ENCODE measurements around the gene TPRG1L.

Gene TPRG1L

DNA sequence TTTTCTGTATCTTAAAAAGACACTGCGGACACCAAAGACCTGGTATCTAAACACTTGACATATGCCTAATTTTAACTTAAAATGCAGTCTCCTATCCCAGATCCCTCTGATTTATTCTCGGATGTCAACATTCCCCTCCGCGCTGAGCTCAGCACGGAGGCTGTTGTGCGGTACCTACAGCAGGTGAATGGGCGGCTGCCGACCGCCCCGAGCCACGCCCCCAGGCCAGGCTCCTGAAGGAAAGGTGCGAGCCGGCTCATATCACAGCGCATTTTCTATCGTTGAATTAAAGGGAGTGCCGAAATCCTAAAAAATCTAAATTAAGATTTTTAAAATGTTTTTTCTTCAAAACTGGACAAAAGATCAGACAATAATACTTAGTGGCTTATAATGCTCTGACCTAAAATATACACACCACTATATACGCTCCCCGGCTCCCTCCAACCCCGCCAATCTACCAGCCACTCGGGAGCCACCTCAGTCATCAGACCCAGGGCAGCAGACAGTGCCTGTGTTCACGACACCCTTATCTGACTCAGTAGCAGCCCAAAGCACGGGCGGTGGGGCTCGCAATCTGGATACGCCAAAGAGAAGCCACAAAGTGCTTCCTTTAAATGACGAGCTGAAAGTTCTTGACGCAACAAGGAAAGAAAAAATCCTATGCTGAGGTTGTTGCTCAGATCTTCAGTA lies 21.0 kb downstream of the TPRG1L start:
- no peak for DNase-seq (ENCODE audit: low read depth)

DNA sequence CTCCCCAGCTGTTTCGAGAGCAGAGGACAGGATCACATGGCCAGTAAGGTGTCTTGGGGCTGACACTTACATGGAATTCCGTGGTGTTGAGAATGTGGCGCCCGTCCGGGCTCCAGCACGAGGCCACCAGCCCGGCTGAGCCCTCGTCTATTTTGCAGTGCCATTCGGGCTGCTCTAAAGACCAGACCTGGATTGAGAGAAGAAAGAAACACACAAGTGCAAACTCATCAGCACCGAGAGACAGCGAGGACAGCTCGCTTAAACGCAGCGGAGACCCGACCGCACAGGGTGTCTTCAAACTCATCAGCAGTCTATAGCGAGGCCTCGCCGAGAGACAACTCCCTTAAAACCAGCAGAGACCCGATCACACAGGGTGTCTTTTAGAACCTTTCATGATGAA lies 21.8 kb downstream of the TPRG1L start:
- DNase-seq (ENCODE audit: low read depth), result no peak

DNA sequence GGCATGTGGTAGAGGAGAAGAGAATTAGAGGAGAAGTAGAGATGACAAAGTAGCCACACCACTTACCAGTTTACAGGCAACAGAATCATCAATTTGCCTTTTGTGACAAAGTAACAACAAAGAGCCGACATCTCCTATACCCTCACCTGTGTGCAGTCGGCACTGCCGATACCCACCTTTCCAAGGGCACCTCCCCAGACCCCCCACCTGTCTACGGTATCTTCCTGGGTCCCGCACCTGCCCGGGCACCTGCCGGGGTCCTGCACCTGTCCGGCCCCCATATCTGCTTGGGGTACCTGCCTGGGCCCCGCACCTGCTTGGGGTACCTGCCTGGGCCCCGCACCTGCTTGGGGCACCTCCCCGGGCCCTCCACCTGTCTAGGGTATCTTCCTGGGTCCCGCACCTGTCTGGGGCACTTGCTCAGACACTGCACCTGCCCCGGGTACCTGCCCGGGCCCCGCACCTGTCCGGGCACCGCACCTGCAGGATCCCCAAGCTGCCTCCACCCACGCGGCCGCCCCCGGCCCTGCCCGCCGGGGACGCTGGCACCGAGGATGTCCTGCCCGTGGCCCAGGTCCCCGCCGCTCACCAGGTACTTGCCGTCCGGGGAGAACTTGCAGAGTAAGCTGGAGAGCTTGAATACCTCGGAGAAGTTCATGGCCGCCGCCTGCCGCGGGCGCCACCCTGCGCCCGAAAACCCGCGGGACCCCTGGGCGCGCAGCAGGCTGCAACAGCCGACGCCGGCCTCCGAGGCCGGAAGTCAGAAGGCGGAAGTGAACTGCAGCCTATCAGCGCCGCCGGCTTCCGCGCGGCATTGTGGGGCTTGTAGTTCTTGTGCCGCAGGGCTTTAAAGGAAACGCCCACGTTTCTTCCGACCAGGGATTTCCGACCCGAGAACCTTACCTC lies 24.8 kb downstream of the TPRG1L start, which contains the start of gene WRAP73:
WRAP73 (minus strand) TSS at position 762 of the 906 bp plus-strand sequence; CDS start at position 658, 104 bp downstream.
- peak; percentile 79 for DNase-seq (ENCODE audit: low read depth)

DNA sequence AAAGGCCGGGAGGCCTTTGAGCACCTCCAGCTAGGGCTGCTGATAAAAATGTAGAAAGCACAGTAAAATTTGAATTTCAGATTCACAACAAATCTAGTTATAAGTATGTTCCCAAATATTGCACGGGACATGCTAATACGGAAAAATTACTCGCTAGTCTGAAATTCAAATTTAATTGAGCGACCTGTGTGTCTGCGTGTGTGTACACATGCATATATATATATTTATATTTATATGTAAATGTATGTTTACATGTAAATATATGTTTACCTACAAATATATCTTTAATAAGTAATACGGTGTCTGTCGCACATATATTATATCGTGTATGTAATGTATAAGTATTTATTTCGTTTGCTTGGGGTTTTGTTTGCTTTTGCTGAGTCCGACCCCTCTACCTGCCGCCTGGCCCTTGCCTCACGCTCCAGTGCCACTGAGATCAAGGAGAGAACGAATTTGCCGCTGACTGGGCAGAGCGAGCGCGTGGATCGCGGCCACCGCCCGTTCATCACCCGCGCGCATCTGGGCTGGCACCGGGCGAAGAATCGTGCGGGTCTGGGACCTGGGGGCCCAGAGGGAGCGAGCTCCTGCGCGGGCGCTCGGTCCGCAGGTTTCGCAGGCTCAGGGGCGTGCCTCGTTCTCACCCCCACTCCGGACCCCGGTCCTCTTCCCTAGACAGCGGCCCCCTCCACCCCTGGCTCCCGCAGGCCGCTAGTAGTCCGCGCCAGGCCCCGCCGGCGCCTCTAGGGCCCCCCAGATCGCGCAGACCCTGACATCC lies 25.6 kb downstream of the TPRG1L start:
- no peak for DNase-seq (ENCODE audit: low read depth)

DNA sequence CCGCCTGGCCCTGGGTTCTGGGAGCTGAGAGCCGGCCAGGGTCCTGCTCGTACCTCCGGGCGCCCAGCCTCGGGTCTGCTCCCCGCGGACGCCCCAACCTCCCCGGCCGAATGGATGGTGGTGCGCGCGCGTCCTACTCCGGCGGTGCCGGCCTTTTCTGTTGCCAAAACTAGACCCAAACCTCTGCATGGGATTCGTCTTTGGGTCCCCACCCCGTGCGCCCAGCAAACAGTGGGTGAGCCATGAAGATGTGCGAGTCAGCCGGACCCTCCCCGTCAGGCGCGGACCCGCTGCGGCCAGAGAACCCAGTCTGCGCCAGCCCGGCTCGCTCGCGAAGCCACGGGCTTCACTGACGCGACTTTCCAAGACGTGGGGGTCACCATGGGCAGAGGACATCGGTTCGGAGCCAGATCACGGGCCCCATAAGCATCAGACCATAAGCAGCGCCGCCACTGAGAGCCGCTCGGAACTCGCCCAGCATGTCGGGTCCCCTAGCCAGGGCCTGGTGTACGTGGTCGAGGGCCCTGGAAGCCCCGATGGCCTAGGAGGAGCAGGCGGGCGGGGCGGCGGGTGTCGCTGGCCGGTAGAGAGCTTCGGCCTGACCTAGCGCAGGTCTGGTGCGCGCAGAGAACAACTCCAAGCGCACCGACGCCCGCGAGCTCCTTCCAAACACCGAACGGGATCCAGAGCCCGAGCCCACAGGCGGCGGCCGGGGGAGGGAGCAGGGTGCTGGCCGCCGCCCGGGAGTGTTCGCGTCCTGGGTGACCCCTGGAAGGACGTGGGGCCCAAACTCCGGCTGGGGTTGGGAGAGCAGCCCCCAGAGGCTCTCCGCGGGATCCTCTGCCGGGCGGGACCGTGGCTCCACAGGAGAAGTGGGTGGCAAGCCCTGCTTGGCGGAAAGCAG lies 26.5 kb downstream of the TPRG1L start:
- no peak for DNase-seq (ENCODE audit: low read depth)

DNA sequence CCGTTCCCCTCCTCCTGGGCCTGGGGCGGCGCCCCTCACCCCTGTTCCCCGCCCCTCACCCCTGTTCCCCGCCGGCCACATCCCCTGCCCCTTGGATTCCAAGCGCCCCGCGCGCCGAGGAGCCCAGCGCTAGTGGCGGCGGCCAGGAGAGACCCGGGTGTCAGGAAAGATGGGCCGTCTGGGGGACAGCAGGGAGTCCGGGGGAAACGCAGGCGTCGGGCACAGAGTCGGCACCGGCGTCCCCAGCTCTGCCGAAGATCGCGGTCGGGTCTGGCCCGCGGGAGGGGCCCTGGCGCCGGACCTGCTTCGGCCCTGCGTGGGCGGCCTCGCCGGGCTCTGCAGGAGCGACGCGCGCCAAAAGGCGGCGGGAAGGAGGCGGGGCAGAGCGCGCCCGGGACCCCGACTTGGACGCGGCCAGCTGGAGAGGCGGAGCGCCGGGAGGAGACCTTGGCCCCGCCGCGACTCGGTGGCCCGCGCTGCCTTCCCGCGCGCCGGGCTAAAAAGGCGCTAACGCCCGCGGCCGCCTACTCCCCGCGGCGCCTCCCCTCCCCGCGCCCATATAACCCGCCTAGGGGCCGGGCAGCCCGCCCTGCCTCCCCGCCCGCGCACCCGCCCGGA lies 27.2 kb downstream of the TPRG1L start, which contains the start of gene TP73:
TP73 (plus strand) TSS at position 587 of the 618 bp plus-strand sequence. CDS start 29,850 bp downstream, outside the sequence.
- DNase-seq (ENCODE audit: low read depth), result no peak

DNA sequence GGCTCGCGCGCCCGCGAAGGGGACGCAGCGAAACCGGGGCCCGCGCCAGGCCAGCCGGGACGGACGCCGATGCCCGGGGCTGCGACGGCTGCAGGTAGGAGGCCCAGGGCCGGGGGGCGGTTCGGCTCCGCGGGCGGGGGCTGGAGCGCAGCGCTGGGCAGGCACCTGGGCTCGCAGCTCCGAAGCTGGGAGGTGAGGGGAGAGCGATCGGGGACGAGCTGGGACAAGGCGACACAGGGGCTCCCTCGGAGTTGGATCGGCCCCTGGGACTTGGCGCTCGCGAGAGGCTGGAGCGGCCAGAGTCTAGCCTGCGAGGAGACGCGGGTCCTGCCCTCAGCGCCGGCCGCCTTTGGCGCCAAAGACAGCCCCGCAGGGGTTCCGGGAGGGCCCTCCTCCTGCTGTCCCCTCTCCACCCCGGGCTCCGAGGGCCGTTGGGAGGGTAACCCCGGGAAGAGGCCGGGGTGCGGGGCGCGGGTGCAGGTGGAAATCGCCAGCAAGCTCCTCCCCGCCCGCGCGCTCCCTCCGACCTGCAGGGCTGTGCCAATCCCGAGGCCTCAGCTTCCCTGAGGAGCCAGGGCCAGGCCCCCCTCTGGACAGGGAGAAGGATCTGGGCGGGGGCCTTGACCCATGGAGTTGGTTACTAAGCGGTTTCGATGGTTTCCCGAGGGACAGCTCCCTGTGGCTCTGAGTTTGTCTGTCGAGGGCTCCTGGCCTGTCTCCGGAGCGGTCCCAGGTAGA lies 27.9 kb downstream of the TPRG1L start:
- no peak for DNase-seq (ENCODE audit: low read depth)

DNA sequence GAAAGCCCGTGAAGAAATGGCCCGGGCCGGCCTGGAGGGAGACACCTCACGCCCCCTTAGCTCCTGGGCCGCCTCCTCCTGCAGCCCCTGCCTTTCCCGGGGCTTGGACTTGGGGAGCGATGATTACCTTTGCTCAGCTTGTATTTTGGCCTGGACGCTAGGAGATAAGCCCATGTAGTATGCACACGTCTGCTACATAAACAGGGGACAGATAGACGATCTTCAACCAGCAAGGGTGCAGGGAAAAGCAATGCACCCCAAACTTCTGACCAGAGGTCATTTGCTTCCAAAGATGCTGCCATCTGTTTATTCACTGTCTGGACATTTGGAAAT lies 28.4 kb downstream of the TPRG1L start:
- DNase-seq (ENCODE audit: low read depth), result no peak

DNA sequence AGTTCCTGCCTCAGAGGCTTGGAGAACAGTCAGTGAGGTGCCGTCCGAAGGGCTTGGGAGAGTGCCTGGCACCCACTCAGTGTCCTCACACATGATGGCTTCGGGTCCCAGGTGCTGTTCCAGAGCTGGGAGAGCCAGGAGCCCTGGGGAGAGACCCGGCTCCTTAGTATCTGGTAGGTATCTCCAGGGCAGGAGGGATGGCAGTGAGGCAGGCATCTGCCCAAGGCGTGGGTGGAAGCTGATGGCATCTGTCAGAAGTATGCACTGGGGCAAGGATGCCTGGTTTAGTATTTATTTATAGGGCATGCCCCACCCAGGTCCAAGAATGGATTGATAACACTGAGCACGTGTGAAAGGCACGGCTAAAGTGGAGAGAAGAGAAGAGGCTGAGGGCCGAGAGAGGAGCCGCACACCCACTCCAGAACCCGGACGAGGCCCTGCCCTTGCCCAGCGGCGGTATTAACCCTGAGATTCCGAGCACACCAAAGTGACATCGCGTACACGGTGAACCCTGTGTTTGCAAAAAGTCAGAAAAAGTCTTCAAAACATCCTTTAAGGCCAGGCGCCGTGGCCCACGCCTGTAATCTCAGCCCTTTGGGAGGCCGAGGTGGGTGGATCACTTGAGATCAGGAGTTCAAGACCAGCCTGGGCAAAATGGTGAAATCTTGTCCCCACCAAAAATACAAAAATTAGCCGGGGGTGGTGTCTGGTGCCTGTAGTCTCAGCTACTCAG lies 29.9 kb downstream of the TPRG1L start:
- DNase-seq (ENCODE audit: low read depth), result no peak

DNA sequence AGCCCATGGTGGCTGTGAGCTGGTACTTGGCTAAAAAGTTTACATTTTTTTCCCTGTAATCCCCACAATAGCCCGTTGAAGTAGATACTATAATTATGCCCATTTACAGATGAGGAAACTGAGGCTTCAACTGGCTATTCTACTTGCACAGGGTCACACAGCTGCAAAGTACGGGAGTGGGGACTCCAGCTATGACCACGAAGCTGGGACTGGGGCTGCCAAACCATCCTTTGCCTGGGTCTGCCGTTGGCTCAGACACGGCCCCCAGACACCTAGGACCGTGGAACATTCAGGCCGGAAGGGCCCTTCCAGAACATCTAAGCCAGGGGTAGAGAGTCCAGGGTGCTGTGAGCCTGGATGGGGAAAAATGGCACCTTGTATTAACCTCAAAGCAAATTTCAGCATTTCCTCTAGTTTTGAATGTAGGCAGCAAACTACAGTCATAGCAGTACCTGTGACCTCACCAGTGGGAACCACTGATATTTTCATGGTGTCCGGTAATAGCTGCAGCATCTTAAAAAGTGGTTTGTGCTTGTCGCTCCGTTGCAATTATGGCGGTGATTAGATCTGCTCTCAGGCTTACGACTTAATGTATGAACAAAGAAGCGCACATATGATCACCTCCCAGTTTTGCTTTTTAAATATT lies 31.8 kb downstream of the TPRG1L start:
- no peak for DNase-seq (ENCODE audit: low read depth)

DNA sequence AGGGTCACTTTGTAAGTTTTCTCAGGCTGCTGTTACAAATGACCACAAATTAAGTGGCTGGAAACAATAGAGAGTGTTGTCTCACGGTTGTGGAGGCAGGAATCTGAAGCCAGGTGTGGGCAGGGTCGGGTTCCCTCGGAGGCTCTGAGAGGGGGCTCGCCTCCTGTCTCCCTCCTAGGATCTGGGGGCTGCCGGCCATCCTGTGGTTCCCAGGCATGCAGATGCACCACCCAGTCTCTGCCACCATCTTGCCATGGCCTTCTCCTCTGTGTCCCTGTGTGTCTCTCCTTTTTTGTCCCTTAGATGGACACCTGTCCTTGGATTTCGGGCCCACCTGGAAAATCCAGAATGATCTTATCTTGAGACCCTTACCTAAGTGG lies 32.3 kb downstream of the TPRG1L start:
- no peak for DNase-seq (ENCODE audit: low read depth)

DNA sequence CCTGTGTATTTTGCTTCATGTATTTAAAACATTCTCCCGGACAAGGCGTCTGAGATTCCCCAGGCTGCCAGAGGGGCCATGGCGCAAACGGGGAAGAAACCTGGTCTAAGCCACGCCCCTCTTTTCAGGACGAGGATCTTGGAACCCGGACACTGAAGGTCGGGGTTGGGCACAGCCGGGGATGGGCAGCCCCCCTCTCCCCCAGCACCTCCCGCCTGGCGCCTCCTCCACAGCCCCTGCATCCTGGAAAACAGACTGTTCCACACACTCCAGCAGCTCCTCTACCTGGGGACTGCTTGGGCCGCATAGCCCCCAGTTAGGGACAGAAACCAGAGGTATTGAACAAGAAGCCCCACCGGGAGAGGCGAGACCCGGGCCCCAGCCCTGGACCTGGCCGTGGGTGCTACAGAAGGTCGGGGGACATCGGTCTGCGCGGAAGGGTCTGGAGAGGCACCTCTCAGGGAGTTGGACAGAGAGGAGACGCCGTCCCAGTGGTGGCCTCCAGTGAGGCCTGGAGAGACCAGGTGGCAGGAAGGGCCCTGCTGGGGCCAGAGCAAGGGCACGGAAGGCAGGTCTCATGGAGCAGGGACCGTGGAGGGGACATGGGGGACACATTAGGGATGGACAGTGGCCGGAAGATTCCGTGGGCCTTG lies 32.9 kb downstream of the TPRG1L start:
- DNase-seq (ENCODE audit: low read depth), result no peak

DNA sequence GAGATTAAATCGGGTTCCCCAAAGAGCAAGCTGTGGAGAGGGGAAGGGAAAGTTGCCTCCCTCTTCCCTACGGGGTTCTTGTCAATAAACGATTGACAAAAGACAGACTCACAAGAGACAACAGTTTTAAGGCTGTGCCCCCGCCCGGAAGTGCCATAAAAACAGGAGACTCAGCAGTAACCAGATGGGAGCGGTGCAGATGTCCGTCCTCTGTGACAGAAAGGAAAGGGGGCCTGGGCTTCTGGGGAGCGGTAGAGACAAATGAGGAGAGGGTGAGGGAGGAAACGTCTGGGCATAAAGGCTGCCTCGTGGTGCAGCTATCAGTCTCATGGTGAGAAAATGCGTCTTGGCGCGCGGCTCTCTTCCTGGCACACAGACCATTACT lies 33.4 kb downstream of the TPRG1L start:
- DNase-seq (ENCODE audit: low read depth), result no peak

DNA sequence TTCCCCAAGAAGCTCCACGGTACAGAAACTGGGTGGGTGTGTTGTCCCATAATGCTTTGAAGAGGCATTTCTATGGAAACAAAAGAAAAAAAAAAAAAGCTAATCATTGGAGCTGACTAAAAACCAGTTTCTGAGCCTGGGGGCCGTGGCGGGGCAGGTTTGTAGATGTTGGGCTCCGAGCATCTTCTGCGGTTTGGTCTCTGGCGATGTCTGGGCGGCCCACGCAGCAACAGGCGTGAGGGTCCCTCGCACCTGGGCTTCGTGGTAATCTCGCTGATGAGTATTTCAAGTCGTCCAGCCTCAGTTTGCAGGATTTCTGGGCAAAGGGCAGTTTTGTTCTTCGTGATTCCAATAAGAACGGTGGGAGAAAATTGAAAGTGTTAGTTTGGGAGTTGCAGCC lies 34.3 kb downstream of the TPRG1L start:
- DNase-seq (ENCODE audit: low read depth), result no peak

DNA sequence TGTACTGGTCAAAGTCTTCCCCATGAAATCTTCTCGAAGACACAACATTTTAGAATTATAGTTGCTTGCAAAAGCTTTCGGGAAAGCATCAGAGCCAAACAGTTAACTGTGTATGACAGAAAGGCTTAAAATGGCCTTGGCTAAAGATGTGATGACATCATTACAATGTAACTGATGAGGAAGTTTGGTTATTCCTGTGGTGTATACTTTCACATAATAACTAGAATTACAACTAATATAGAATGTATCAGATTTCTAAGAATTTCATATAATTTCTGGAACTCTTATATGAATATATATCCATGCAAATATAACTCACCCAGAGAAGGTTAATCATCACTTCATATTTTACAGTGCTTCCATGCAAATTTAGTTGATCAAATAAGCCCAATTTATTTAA lies 35.9 kb downstream of the TPRG1L start:
- no peak for DNase-seq (ENCODE audit: low read depth)

DNA sequence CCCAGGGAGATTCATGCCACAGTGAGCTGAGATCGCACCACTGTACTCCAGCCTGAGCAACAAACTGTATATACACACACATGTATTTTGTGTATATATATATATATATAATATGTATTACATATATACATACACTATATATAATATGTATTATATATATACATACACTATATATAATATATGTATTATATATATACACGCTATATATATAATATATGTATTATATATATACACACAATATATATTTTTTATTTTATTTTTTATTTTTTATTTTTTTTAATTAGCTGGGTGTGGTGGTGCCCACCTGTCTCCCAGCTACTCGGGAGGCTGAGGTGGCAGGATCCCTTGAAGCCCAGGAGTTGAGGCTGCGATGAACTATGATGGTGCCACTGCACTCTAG lies 36.8 kb downstream of the TPRG1L start:
- DNase-seq (ENCODE audit: low read depth), result no peak

DNA sequence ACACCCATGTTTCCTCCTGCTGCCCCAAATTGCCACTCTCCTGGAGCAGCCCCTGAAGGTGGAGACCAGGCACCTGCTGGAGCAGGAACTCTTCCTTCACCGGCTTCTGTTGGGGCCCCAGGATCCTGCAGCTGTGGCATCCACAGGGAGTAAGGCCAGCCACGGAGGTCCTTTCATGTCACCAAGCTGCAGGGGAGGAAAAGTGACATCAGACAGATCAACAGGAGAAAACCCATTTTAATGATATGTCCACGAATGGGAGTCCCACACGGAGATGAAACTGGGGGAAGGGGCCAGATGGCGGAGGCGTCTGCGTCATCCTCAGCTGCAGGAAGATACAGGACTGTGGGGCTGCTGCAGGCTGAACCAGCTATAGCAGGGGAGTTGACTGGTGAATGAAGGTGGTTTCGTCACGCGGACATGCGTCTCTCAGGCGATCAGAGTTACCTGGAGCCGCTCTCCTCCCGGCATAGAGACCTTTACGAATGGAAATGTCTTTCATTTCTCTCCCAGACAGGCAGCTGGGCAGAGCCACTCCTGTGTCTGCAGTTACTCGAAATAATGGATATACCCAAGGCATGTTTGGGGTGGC lies 37.4 kb downstream of the TPRG1L start:
- no peak for DNase-seq (ENCODE audit: low read depth)

DNA sequence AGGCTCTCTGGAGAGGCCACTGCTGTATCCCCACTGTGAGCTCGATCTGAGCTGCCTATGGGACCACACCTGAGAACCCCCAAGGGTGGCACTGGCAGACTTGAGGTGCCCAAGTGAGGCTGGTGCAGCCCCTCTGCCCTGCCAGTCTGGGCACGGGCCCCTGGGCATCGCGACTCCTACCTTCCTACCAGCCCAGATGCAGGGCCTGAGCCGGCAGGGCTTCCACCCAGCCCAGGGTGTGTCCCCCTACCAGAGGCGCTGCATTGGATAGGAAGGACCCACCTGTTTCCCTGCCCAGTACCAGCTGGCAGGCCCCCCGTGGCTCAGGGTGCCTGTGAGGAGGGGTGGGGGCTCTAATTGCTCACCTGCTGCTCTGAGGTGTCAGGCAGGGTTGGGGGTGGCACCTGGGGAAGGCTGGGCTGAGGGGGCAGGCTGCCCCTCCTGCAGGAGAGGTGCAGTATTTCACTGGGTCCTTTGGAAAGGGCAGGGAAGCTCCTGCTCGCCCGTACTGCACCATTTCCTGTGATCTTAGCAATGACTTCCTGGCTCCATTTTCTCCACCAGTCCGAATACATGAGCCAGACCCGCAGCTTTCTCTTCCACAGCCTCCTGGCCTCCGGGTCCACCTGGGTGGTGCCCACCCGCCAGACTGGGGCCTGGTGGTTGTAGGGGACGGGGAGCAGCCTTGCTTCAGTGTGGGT lies 39.3 kb downstream of the TPRG1L start:
- no peak for DNase-seq (ENCODE audit: low read depth)

All from fibroblast of the conjunctiva (primary cell).